HepG2 (cell line): ENCODE data around the gene TTLL7. TPM values are rescaled to one million over a fixed set of nuclear protein-coding genes. Genes with fewer than 3 reads are reported as not detected.

Experiments
- ATAC-seq: fragments of 200-7000 bp; cut with Tn5 transposase; 3 replicates; pipeline ENCODE4 v1.9.1; 2020; ENCODE audit warnings: mild to moderate bottlenecking, moderate library complexity
- BruUV-seq: library from RNA; stranded (reverse); fragments of 400-500 nt; replicated peaks from 2 replicates; lab custom pipeline; 2021; lab: Mats Ljungman, UMichigan
- CTCF ChIA-PET: fragments of 300-600 bp; formaldehyde crosslinking; extraction: SDS; loops from one replicate; lab custom pipeline; 2021; ENCODE audit warnings: low total read pairs, inconsistent platforms, low intra/inter-chr PET ratio; lab: Yijun Ruan, JAX
- POLR2A ChIA-PET: fragments of 350-600 bp; sonication (Branson Sonifier 250); formaldehyde crosslinking; loops from one replicate; lab custom pipeline; 2020; ENCODE audit warnings: antibody characterized with exemption, inconsistent platforms; lab: Yijun Ruan, JAX
- DNase-seq: peaks from one replicate; pipeline ENCODE4 v3.0.0-alpha.2; 2015; ENCODE audit warnings: low spot score
- FAIRE-seq: peaks from 3 replicates; lab custom pipeline; 2011; peaks lifted over from hg19 to GRCh38; lab: Jason Lieb, UNC
- H2AFZ ChIP-seq: one replicate; pipeline ENCODE4 v1.6.1; 2011; ENCODE audit warnings: low read length, inconsistent platforms
- H3K27ac ChIP-seq: fragments of 300-600 bp; 3 replicates; pipeline ENCODE4 v1.8.0; 2011; ENCODE audit warnings: mixed run types, mild to moderate bottlenecking, mixed read lengths, low read length, inconsistent platforms; ENCODE audit not compliant: insufficient read depth; ENCODE audit errors: extremely low read length
- H3K27me3 ChIP-seq, 2 experiments: fragments of 200-600 bp in 1 of 2; 2 replicates in 1 of 2; 3 replicates in 1 of 2; pipeline versions ENCODE4 v1.6.0 to v1.8.0; 2011; ENCODE audit warnings: low read length in 2 of 2, mild to moderate bottlenecking in 2 of 2, moderate library complexity in 2 of 2, inconsistent platforms in 1 of 2; ENCODE audit not compliant: insufficient read depth in 2 of 2, control insufficient read depth in 1 of 2
- H3K36me3 ChIP-seq, 2 experiments: fragments of 200-600 bp in 1 of 2; replicated peaks in 1 of 2; 2 replicates in 1 of 2; 3 replicates in 1 of 2; pipeline versions ENCODE4 v1.5.1 to v1.8.0; 2011; ENCODE audit warnings: low read length in 2 of 2, inconsistent platforms in 1 of 2; ENCODE audit not compliant: insufficient read depth in 2 of 2, control insufficient read depth in 1 of 2
- H3K4me1 ChIP-seq: 2 replicates; pipeline ENCODE4 v1.5.1; 2012; ENCODE audit warnings: low read length, inconsistent platforms; ENCODE audit not compliant: insufficient read depth
- H3K4me2 ChIP-seq: 2 replicates; pipeline ENCODE4 v1.6.0; 2011; ENCODE audit warnings: low read depth, low read length, inconsistent platforms
- H3K4me3 ChIP-seq, 3 experiments: fragments of 200-600 bp in 1 of 3; sonication (generic), shearing (Covaris generic) in 1 of 3; replicated peaks in 1 of 3; 2 replicates each; pipeline ENCODE4 v1.5.1; 2011 to 2016; ENCODE audit warnings: low read length in 3 of 3, inconsistent platforms in 2 of 3, low read depth in 2 of 3, mild to moderate bottlenecking in 2 of 3, control low read depth in 1 of 3, mixed read lengths in 1 of 3; ENCODE audit not compliant: insufficient read depth in 1 of 3
- H3K79me2 ChIP-seq: one replicate; pipeline ENCODE4 v1.6.1; 2011; ENCODE audit warnings: low read length, inconsistent platforms; ENCODE audit not compliant: insufficient read depth
- H3K9ac ChIP-seq: 2 replicates; pipeline ENCODE4 v1.6.0; 2011; ENCODE audit warnings: mild to moderate bottlenecking, low read depth, low read length, inconsistent platforms; ENCODE audit not compliant: insufficient read depth
- H3K9me3 ChIP-seq: 2 replicates; pipeline ENCODE4 v1.5.1; 2012; ENCODE audit warnings: mild to moderate bottlenecking, low read length
- H4K20me1 ChIP-seq: 2 replicates; pipeline ENCODE4 v1.6.0; 2011; ENCODE audit warnings: inconsistent platforms, mild to moderate bottlenecking, low read length, moderate library complexity; ENCODE audit not compliant: insufficient read depth
- NONO ChIP-seq, 2 experiments: fragments of 450-650 bp in 1 of 2; sonication (generic) in 1 of 2; formaldehyde crosslinking in 1 of 2; IDR thresholded peaks in 1 of 2; conservative IDR thresholded peaks in 1 of 2; 2 replicates each; pipeline versions ENCODE4 v1.6.1 to v1.8.0; 2017 to 2022; ENCODE audit warnings: mild to moderate bottlenecking in 1 of 2, missing genetic modification reagents in 1 of 2, moderate library complexity in 1 of 2
- YEATS4 ChIP-seq: sonication (generic); formaldehyde crosslinking; IDR thresholded peaks from 2 replicates; pipeline ENCODE4 v1.4.0; 2020; ENCODE audit warnings: missing genetic modification reagents, borderline replicate concordance
- ZNF318 ChIP-seq: sonication (generic); formaldehyde crosslinking; IDR thresholded peaks from 2 replicates; pipeline ENCODE4 v1.4.0; 2020; ENCODE audit warnings: mild to moderate bottlenecking, missing genetic modification reagents
- ZNF484 ChIP-seq: sonication (generic); formaldehyde crosslinking; IDR thresholded peaks from 2 replicates; pipeline ENCODE4 v1.5.1; 2020; ENCODE audit warnings: mild to moderate bottlenecking, low read depth, missing genetic modification reagents, borderline replicate concordance
- WGBS: methylation state at CpG from one replicate; pipeline ENCODE4 v1.1.6; 2017; ENCODE audit warnings: low lambda C conversion rate; 5-methylcytosine and 5-hydroxymethylcytosine counted together
- in situ Hi-C: cut with HindIII; loops from 2 replicates; pipeline ENCODE4 v1.10.0; 2017; ENCODE audit warnings: low pct_unique_long_range_greater_than_20kb; ENCODE audit not compliant: extremely low pct_ligation_motif_present
- intact Hi-C: fragments of 100-400 bp; cut with micrococcal nuclease; formaldehyde crosslinking; loops from one replicate; pipeline ENCODE4 v1.10.0; 2022; ENCODE audit not compliant: unreplicated experiment
- polyA plus RNA-seq, 8 experiments: library from polyadenylated mRNA; depleted of rRNA in 3 of 8; stranded (reverse) in 7 of 8; unstranded in 1 of 8; fragments of >200 nt; fragmentation: Illumina TruSeq in 4 of 8; extraction: Trizol in 4 of 8; gene quantifications; 2 replicates each; pipeline versions ENCODE4 v1.2.1 to v1.2.3, GENCODE V29; 2011 to 2016; ENCODE audit warnings: low read depth in 4 of 8, missing spikeins in 1 of 8, mixed read lengths in 1 of 8; ENCODE audit not compliant: insufficient read depth in 1 of 8
- total RNA-seq, 5 experiments: library from RNA; depleted of rRNA; stranded (reverse); fragments of >200 nt; fragmentation: Illumina TruSeq; extraction: Trizol; gene quantifications; 2 replicates each; pipeline ENCODE4 v1.2.3, GENCODE V29; 2016; ENCODE audit warnings: low read depth in 1 of 5
- TF ChIP-seq, protein P1 (sequence below): sonication (generic); formaldehyde crosslinking; IDR thresholded peaks from 2 replicates; pipeline ENCODE4 v1.4.0; 2020; ENCODE audit warnings: missing genetic modification reagents
- TF ChIP-seq, protein P2 (sequence below): sonication (generic); formaldehyde crosslinking; IDR thresholded peaks from 2 replicates; pipeline ENCODE4 v1.8.1; 2023; ENCODE audit warnings: missing genetic modification reagents, inconsistent platforms, borderline replicate concordance

Gene TTLL7
- total and polyA plus RNA-seq, 2 of the 13 experiments (the other 11 are each of a cell fraction or from before 2014, with no cell fraction given): 0.07 to 0.22 TPM

- TF ChIP-seq, protein P1, sequence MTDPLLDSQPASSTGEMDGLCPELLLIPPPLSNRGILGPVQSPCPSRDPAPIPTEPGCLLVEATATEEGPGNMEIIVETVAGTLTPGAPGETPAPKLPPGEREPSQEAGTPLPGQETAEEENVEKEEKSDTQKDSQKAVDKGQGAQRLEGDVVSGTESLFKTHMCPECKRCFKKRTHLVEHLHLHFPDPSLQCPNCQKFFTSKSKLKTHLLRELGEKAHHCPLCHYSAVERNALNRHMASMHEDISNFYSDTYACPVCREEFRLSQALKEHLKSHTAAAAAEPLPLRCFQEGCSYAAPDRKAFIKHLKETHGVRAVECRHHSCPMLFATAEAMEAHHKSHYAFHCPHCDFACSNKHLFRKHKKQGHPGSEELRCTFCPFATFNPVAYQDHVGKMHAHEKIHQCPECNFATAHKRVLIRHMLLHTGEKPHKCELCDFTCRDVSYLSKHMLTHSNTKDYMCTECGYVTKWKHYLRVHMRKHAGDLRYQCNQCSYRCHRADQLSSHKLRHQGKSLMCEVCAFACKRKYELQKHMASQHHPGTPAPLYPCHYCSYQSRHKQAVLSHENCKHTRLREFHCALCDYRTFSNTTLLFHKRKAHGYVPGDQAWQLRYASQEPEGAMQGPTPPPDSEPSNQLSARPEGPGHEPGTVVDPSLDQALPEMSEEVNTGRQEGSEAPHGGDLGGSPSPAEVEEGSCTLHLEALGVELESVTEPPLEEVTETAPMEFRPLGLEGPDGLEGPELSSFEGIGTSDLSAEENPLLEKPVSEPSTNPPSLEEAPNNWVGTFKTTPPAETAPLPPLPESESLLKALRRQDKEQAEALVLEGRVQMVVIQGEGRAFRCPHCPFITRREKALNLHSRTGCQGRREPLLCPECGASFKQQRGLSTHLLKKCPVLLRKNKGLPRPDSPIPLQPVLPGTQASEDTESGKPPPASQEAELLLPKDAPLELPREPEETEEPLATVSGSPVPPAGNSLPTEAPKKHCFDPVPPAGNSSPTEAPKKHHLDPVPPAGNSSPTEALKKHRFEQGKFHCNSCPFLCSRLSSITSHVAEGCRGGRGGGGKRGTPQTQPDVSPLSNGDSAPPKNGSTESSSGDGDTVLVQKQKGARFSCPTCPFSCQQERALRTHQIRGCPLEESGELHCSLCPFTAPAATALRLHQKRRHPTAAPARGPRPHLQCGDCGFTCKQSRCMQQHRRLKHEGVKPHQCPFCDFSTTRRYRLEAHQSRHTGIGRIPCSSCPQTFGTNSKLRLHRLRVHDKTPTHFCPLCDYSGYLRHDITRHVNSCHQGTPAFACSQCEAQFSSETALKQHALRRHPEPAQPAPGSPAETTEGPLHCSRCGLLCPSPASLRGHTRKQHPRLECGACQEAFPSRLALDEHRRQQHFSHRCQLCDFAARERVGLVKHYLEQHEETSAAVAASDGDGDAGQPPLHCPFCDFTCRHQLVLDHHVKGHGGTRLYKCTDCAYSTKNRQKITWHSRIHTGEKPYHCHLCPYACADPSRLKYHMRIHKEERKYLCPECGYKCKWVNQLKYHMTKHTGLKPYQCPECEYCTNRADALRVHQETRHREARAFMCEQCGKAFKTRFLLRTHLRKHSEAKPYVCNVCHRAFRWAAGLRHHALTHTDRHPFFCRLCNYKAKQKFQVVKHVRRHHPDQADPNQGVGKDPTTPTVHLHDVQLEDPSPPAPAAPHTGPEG: no peak
- TF ChIP-seq, protein P2, sequence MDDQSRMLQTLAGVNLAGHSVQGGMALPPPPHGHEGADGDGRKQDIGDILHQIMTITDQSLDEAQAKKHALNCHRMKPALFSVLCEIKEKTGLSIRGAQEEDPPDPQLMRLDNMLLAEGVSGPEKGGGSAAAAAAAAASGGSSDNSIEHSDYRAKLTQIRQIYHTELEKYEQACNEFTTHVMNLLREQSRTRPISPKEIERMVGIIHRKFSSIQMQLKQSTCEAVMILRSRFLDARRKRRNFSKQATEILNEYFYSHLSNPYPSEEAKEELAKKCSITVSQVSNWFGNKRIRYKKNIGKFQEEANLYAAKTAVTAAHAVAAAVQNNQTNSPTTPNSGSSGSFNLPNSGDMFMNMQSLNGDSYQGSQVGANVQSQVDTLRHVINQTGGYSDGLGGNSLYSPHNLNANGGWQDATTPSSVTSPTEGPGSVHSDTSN (CRISPR knock-in tag): no peak
- TF ChIP-seq, all 625 proteins: peak for 0
Observed at GRCh38 chr1:83872515-83872914, 126.4 kb downstream of the TTLL7 start (continued).

DNA sequence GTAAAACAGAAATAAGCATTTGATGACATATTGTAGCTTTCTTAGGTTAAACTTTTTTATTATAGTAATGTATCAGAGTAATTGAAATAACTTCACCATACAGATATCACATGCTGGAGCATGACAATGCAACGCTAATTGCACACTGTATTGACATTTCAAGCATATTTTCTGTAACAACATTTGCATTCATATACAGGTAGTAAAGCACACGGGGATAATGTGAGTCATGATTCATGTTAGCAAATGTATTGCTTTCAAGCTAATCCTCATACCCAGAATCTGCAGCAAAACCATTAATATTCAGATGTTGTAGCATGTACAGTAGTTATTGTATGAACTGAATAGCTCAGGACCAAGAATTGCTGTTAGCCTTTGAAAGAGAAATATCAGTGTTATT is 133.9 kb downstream of the TTLL7 start:
- DNase-seq (no peak), ATAC-seq (no peak), FAIRE-seq (no peak)
- POLR2A ChIA-PET: no interaction called here
- intact Hi-C loops: no loop called here
- Histone ChIP-seq H2AFZ (no peak overlapping the region), H3K9me3 (no peaks in the 10 kb centered on the region), H3K4me3 (no peak overlapping the region), H3K4me1 (no peaks in the 10 kb centered on the region), H3K36me3 (no peaks in the 10 kb centered on the region), H3K79me2 (no peaks in the 10 kb centered on the region), H3K27ac (no peak overlapping the region), H4K20me1 (no peaks in the 10 kb centered on the region), H3K9ac (no peak overlapping the region), H3K27me3 (no peaks in the 10 kb centered on the region), H3K4me2 (no peak overlapping the region)
- no TSS peak for BruUV-seq
- WGBS: 25% methylated on average over 2 of the region's 2 CpGs
- CTCF ChIA-PET: no interaction called here
- in situ Hi-C loops: no loop called here
- TF ChIP-seq YEATS4 (CRISPR knock-in tag): no peak
- TF ChIP-seq ZNF318: no peak
- no peak for TF ChIP-seq ZNF484 (CRISPR knock-in tag)
- no peak for TF ChIP-seq NONO (IDR thresholded peaks at IDR 0.05)
- TF ChIP-seq NONO (CRISPR knock-in tag; conservative IDR thresholded peaks at IDR 0.05): no peak
